NCI-H1105 (cell line): ENCODE results near the gene MYOCD.

Source experiments
- DNase-seq: peaks from one replicate; lab custom pipeline; 2025; lab: John Stamatoyannopoulos, UW

The MYOCD gene

GRCh38 chr17:12765548-12765947 lies 99.9 kb downstream of the MYOCD start:
- no peak for DNase-seq

GRCh38 chr17:12768255-12768654 lies 102.6 kb downstream of the MYOCD start:
- no peak for DNase-seq

- no peak for DNase-seq
Observed at GRCh38 chr17:12769981-12770380, 104.3 kb downstream of the MYOCD start.

- DNase-seq: no peak
Observed at GRCh38 chr17:12773153-12773552, 107.5 kb downstream of the MYOCD start.

- no peak for DNase-seq
Observed at GRCh38 chr17:12789075-12789480, 123.4 kb downstream of the MYOCD start.

GRCh38 chr17:12789481-12790248 lies 124.0 kb downstream of the MYOCD start, which contains the start of gene ARHGAP44:
Gene ARHGAP44 (plus strand): TSS chr17:12789498. CDS start chr17:12789839, 341 bp downstream.
- peak; percentile 53 for DNase-seq

- no peak for DNase-seq
Observed at GRCh38 chr17:12790249-12791106, 124.8 kb downstream of the MYOCD start.

- DNase-seq: no peak
Observed at GRCh38 chr17:12794919-12795532, 129.3 kb downstream of the MYOCD start.

GRCh38 chr17:12800855-12801365 lies 135.2 kb downstream of the MYOCD start:
- no peak for DNase-seq

- no peak for DNase-seq
Observed at GRCh38 chr17:12806630-12807029, 140.9 kb downstream of the MYOCD start.

- DNase-seq: no peak
Observed at GRCh38 chr17:12808723-12809122, 143.0 kb downstream of the MYOCD start.

- DNase-seq: no peak
Observed at GRCh38 chr17:12812877-12813276, 147.2 kb downstream of the MYOCD start.

GRCh38 chr17:12813664-12814063 lies 148.0 kb downstream of the MYOCD start:
- no peak for DNase-seq

GRCh38 chr17:12814718-12815117 lies 149.0 kb downstream of the MYOCD start:
- no peak for DNase-seq

GRCh38 chr17:12815642-12816141 lies 150.0 kb downstream of the MYOCD start:
- no peak for DNase-seq
